Tibial nerve (tissue), 4 donors: ENCODE results near the gene RETSAT. TPM values are rescaled to one million over a fixed set of nuclear protein-coding genes. Genes with fewer than 3 reads are reported as not detected.
"Not testable (repeated sequence)": the region's sequence is repeated elsewhere in the genome, so short reads cannot be mapped to it uniquely, and the experiment has no call there.

Experiments
- DNase-seq, 2 donors: peaks; one replicate each; pipeline ENCODE4 v3.0.0-alpha.2; 2019; ENCODE audit warnings: low spot score in 2 of 2
- H3K27ac ChIP-seq, 4 donors: fragments of 200-600 bp; sonication (generic) in 3 of 4; one replicate each; pipeline ENCODE4 v1.5.1; 2017 to 2019; ENCODE audit warnings: mild to moderate bottlenecking in 1 of 4
- H3K27me3 ChIP-seq, 2 donors: fragments of 200-600 bp; sonication (generic) in 1 of 2; one replicate each; pipeline versions ENCODE4 v1.5.1 to v1.6.0; 2017 to 2019
- H3K36me3 ChIP-seq, 3 donors: fragments of 200-600 bp; sonication (generic); one replicate each; pipeline ENCODE4 v1.5.1; 2018 to 2019
- H3K4me1 ChIP-seq, 4 donors: fragments of 200-600 bp; sonication (generic) in 3 of 4; one replicate each; pipeline ENCODE4 v1.5.1; 2017 to 2019
- H3K4me3 ChIP-seq, 4 donors: fragments of 200-600 bp; sonication (generic) in 3 of 4; one replicate each; pipeline ENCODE4 v1.5.1; 2017 to 2019; ENCODE audit warnings: mild to moderate bottlenecking in 1 of 4, moderate library complexity in 1 of 4
- H3K9me3 ChIP-seq, 4 donors: fragments of 200-600 bp; sonication (generic) in 3 of 4; one replicate each; pipeline ENCODE4 v1.5.1; 2017 to 2019
- CTCF ChIP-seq, 5 experiments: fragments of 200-600 bp in 3 of 5; fragments of 450-650 bp in 2 of 5; sonication (generic) in 3 of 5; IDR thresholded peaks; one replicate each; pipeline ENCODE4 v1.5.1; 2016 to 2019; ENCODE audit warnings: antibody characterized with exemption in 5 of 5, mild to moderate bottlenecking in 3 of 5, moderate library complexity in 2 of 5
- EP300 ChIP-seq, 2 donors: sonication (generic); formaldehyde crosslinking; IDR thresholded peaks; one replicate each; pipeline ENCODE4 v1.6.1; 2017; ENCODE audit warnings: antibody characterized with exemption in 2 of 2, mild to moderate bottlenecking in 1 of 2
- POLR2A ChIP-seq, 2 donors: fragments of 450-650 bp; IDR thresholded peaks; one replicate each; pipeline ENCODE4 v1.6.1; 2017; ENCODE audit warnings: antibody characterized with exemption in 2 of 2, mild to moderate bottlenecking in 2 of 2, moderate library complexity in 2 of 2
- WGBS, 2 donors: methylation state at CpG; one replicate each; pipeline ENCODE4 v1.1.5; 2018; 5-methylcytosine and 5-hydroxymethylcytosine counted together
- total RNA-seq, 4 donors: library from RNA; depleted of rRNA; stranded (reverse); fragments of >200 nt; gene quantifications; one replicate each; pipeline ENCODE4 v1.1.0, GENCODE V29; 2016

Gene RETSAT
- total RNA-seq, 4 donors from 2014 or later, result 74.7 to 113 (median 97.5) TPM

GRCh38 chr2:85355521-85355920 lies 1.2 kb upstream of the RETSAT start:
- H3K4me1 ChIP-seq, result peaks cover 0 to 35% (median 10%) of the 10 kb centered on the region in 4 donors
- H3K27me3 ChIP-seq, result no peaks in the 10 kb centered on the region
- peaks cover 0 to 32% (median 4%) of the 10 kb centered on the region in 3 donors for H3K36me3 ChIP-seq
- H3K27ac ChIP-seq, result peak overlapping the region in 1 of 4 donors; percentile 90
- H3K9me3 ChIP-seq, result no peaks in the 10 kb centered on the region
- TF ChIP-seq CTCF (IDR thresholded peaks at IDR 0.05) (no peak), EP300 (IDR thresholded peaks at IDR 0.05) (no peak), POLR2A (IDR thresholded peaks at IDR 0.05) (no peak)
- H3K4me3 ChIP-seq, result peak overlapping the region in 3 of 4 donors; percentile 70 to 92 (median 81)
- DNase-seq, result no peak
- WGBS, 2 donors, result 77 to 90% methylated on average over 3 of the region's 3 CpGs

- Histone ChIP-seq H3K9me3 (no peaks in the 10 kb centered on the region), H3K36me3 (peaks cover 0 to 37% (median 4%) of the 10 kb centered on the region in 3 donors), H3K4me3 (peak overlapping the region; percentile 64 to 92 (median 76)), H3K27me3 (no peaks in the 10 kb centered on the region), H3K4me1 (peaks cover 0 to 35% (median 10%) of the 10 kb centered on the region in 4 donors), H3K27ac (peak overlapping the region; percentile 62 to 90 (median 86))
- 4 to 10% methylated on average over 10 of the region's 10 CpGs for WGBS, 2 donors
- no peak for TF ChIP-seq POLR2A (IDR thresholded peaks at IDR 0.05)
- no peak for TF ChIP-seq EP300 (IDR thresholded peaks at IDR 0.05)
- no peak for TF ChIP-seq CTCF (IDR thresholded peaks at IDR 0.05)
- no peak for DNase-seq
These were observed 714 bp upstream of the RETSAT start for GRCh38 chr2:85355073-85355410.

DNA sequence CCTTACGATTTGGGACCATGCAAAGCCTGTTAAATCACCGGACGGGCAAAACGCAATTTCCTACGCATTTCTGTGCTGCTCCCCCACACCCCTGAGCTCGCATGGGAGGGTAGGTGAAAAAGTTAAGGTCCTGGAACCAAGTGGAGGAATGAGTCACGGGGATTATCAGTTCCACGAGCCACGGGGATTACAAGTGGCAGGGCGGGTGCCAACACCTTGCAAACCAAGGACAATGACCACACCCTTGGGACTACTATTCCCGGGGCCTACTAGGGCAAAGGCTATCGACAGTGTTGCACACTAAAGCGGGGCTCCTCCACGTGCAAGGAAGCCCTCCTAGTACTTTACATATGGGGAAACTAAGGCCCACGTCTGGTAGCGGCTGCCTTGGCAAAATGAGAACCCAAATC lies 447 bp downstream of the RETSAT start:
- no peak for TF ChIP-seq CTCF (IDR thresholded peaks at IDR 0.05)
- TF ChIP-seq POLR2A (IDR thresholded peaks at IDR 0.05), result no peak
- TF ChIP-seq EP300 (IDR thresholded peaks at IDR 0.05), result no peak
- peak in 1 of 2 donors; percentile 15 for DNase-seq
- Histone ChIP-seq H3K27ac (peak overlapping the region; percentile 62 to 90 (median 82)), H3K36me3 (peaks cover 0 to 42% (median 4%) of the 10 kb centered on the region in 3 donors), H3K9me3 (no peaks in the 10 kb centered on the region), H3K4me3 (peak overlapping the region; percentile 64 to 92 (median 76)), H3K27me3 (no peaks in the 10 kb centered on the region), H3K4me1 (peaks cover 0 to 35% (median 10%) of the 10 kb centered on the region in 4 donors)
- WGBS, 2 donors, result 13 to 17% methylated on average over 16 of the region's 16 CpGs

DNA sequence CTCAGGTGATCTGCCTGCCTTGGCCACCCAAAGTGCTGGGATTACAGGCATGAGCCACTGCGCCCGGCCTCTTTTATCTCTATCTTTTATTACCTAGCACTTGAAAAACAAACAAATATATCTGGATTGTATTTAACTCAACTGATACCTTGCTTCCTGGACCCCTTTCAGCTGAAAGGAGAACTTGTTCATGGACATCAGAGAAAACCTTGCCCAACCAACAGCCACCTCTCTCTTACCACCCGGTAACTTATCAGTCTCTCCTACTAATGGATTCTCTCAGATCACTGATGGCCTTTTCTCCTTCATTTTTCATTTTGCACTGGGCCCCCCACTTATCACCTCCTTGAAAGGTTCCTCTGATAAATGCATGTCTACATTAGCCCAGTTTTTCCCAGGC lies 6.7 kb downstream of the RETSAT start:
- no peak overlapping the region for H3K4me3 ChIP-seq
- TF ChIP-seq POLR2A (IDR thresholded peaks at IDR 0.05), result no peak

GRCh38 chr2:85344356-85344954 lies 9.9 kb downstream of the RETSAT start:
- WGBS, 2 donors, result 83 to 85% methylated on average over 14 of the region's 14 CpGs
- H3K4me3 ChIP-seq, result no peak overlapping the region
- no peaks in the 10 kb centered on the region for H3K9me3 ChIP-seq
- peaks cover 0 to 81% (median 6%) of the 10 kb centered on the region in 3 donors for H3K36me3 ChIP-seq
- H3K27me3 ChIP-seq, result no peaks in the 10 kb centered on the region
- no peak for DNase-seq
- H3K27ac ChIP-seq, result no peak overlapping the region
- no peak for TF ChIP-seq CTCF (IDR thresholded peaks at IDR 0.05)
- TF ChIP-seq POLR2A (IDR thresholded peaks at IDR 0.05), result no peak
- TF ChIP-seq EP300 (IDR thresholded peaks at IDR 0.05), result no peak
- H3K4me1 ChIP-seq, result no peaks in the 10 kb centered on the region

More for the DNA sequence above, 6.7 kb downstream of the RETSAT start:
- 91 to 93% methylated on average over 3 of the region's 3 CpGs for WGBS, 2 donors
- H3K27ac ChIP-seq, result no peak overlapping the region
- H3K9me3 ChIP-seq, result no peaks in the 10 kb centered on the region
- peaks cover 4 to 90% (median 6%) of the 10 kb centered on the region in 3 donors for H3K36me3 ChIP-seq
- no peak for DNase-seq
- H3K27me3 ChIP-seq, result no peaks in the 10 kb centered on the region
- peaks cover 0 to 3% (median 0%) of the 10 kb centered on the region in 4 donors for H3K4me1 ChIP-seq

DNA sequence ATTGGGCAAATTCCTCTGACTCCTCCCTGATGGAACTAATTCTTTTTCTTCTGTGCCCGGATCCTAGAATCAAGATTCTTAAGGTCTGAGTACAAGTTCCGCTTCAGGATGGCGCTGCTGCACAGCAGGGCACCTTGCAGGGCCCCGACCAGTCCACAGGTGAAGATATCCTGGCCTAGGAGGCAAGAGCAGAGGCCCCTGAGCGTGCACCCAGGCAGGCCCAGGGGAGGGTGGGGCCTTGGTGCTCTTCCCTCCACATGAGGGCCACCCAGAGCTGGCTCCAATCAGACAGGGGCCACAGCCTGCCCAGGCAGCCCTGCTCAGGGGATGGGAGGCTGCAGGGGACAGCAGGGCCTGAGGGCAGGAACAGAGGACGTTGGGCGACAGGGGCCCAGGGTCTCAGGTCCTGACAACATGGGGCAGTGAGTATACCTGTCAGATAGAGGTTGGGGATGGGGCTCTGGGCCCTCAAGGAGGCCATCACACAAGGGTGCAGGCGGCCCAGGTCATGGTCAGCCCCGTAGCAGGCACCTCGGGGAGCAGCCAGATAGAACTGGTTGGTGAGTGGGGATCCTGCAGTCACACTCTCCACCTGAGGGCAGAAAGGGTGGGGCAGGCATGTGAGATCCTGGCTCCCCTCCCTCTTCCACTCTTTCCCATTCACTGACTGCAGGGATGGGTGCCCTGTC lies 11.0 kb downstream of the RETSAT start:
- 84 to 97% methylated on average over 8 to 10 of the region's 10 CpGs for WGBS, 2 donors
- peaks cover 0 to 71% (median 6%) of the 10 kb centered on the region in 3 donors for H3K36me3 ChIP-seq
- H3K4me3 ChIP-seq, result not testable (repeated sequence)

More for the DNA sequence above, 11.0 kb downstream of the RETSAT start:
- H3K27ac ChIP-seq, H3K4me1 ChIP-seq, H3K9me3 ChIP-seq, H3K27me3 ChIP-seq, DNase-seq: not testable (repeated sequence)
